Activated CD8-positive, alpha-beta T cell treated with anti-CD3 and anti-CD28 coated beads for 36 hours (primary cell): Measurements from ENCODE around the gene MPP7. TPM values are rescaled to one million over a fixed set of nuclear protein-coding genes. Genes with fewer than 3 reads are reported as not detected.

Source experiments
- ATAC-seq: fragments of 200-7000 bp; cut with Tn5 transposase; one replicate; pipeline ENCODE4 v1.10.0; 2021; ENCODE audit warnings: mild to moderate bottlenecking, moderate library complexity
- CTCF ChIA-PET: fragments of 350-600 bp; sonication (Branson Sonifier 250); formaldehyde crosslinking; loops from one replicate; lab custom pipeline; 2021; ENCODE audit warnings: antibody characterized with exemption; lab: Charles Lee
- POLR2A ChIA-PET: fragments of 350-600 bp; sonication (Branson Sonifier 250); formaldehyde crosslinking; loops from one replicate; lab custom pipeline; 2021; ENCODE audit warnings: antibody characterized with exemption; lab: Charles Lee
- DNase-seq: peaks from one replicate; pipeline ENCODE4 v3.0.0-alpha.2; 2020
- H3K27ac Mint-ChIP-seq: one replicate; pipeline ENCODE4 v1.8.0; 2021; ENCODE audit warnings: mild to moderate bottlenecking, mixed read lengths
- H3K27me3 Mint-ChIP-seq: one replicate; pipeline ENCODE4 v1.8.0; 2021; ENCODE audit warnings: mixed read lengths
- H3K36me3 Mint-ChIP-seq: one replicate; pipeline ENCODE4 v1.8.0; 2021; ENCODE audit warnings: low read depth, mixed read lengths
- H3K4me1 Mint-ChIP-seq: one replicate; pipeline ENCODE4 v1.8.0; 2021; ENCODE audit warnings: low read depth, mixed read lengths
- H3K4me3 Mint-ChIP-seq: one replicate; pipeline ENCODE4 v1.8.0; 2021; ENCODE audit warnings: mild to moderate bottlenecking, moderate library complexity, mixed read lengths
- H3K9me3 Mint-ChIP-seq: one replicate; pipeline ENCODE4 v1.8.0; 2021; ENCODE audit warnings: mixed read lengths
- intact Hi-C: fragments of 100-400 bp; cut with micrococcal nuclease; formaldehyde crosslinking; loops from one replicate; pipeline ENCODE4 v1.10.0; 2022
- total RNA-seq, 2 experiments: library from RNA; stranded (reverse); gene quantifications; one replicate each; pipeline ENCODE4 v1.2.3, GENCODE V29; 2021
- TF ChIP-seq, protein P1 (sequence below): fragments of 200-600 bp; IDR thresholded peaks from one replicate; pipeline ENCODE4 v1.8.0; 2022; ENCODE audit warnings: antibody characterized with exemption, mild to moderate bottlenecking

The MPP7 gene
- total RNA-seq, 2 experiments from 2014 or later, result 12.6 to 14.3 TPM

DNA sequence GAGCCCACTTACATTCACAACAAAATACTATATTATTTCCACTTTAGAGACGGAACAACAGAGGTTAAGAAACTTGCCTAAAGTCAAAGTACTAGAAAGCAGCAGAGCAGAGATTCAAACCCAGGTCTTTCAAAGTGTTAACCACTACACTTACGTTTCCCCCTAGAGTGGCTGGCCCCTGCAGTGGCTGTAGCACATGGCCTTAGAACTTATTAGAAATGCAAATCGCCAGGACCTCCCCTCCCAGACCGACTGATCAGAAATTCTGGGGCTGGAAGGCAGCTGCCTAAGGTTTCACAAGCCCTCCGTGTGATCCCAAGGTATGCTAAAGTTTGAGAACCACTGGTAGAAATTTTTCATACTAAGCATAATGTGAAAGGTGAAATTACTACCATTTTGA lies 8.1 kb downstream of the MPP7 start:
- Mint-ChIP-seq H3K36me3 (no peaks in the 10 kb centered on the region), H3K27me3 (no peaks in the 10 kb centered on the region), H3K27ac (no peak overlapping the region), H3K4me3 (no peak overlapping the region), H3K9me3 (no peaks in the 10 kb centered on the region), H3K4me1 (peaks cover 69% of the 10 kb centered on the region)
- intact Hi-C loops, result no loop called here
- TF ChIP-seq, protein P1, sequence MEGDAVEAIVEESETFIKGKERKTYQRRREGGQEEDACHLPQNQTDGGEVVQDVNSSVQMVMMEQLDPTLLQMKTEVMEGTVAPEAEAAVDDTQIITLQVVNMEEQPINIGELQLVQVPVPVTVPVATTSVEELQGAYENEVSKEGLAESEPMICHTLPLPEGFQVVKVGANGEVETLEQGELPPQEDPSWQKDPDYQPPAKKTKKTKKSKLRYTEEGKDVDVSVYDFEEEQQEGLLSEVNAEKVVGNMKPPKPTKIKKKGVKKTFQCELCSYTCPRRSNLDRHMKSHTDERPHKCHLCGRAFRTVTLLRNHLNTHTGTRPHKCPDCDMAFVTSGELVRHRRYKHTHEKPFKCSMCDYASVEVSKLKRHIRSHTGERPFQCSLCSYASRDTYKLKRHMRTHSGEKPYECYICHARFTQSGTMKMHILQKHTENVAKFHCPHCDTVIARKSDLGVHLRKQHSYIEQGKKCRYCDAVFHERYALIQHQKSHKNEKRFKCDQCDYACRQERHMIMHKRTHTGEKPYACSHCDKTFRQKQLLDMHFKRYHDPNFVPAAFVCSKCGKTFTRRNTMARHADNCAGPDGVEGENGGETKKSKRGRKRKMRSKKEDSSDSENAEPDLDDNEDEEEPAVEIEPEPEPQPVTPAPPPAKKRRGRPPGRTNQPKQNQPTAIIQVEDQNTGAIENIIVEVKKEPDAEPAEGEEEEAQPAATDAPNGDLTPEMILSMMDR, result no peak
- ATAC-seq, result no peak
- no peak for DNase-seq
- ChIA-PET POLR2A (interaction anchor here (0.9 kb wide), 1 partner anchor 11 kb away, joined by 3 read pairs; no protein-coding TSS in a partner anchor), CTCF (interaction anchor here (1.0 to 9.5 kb wide), 8 partner anchors 8 to 99 kb away, joined by 3 to 166 read pairs (median 6); partner anchors contain the start of gene MPP7)

DNA sequence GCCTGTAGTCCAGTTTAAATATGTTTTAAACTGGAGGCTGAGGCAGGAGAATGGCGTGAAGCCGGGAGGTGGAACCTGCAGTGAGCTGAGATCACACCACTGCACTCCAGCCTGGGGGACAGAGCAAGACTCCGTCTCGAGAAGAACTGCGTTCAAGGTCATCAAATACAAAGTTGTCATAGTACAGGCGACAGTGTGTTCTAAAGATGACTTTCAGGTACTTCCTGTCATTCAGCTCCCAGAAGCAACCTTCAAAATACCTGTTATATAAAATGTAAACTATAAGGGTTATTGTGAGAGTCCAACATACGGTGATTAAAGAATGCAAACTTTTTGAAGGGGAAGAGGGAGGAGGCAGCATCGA lies 8.7 kb downstream of the MPP7 start:
- peak; percentile 7 for DNase-seq
- Mint-ChIP-seq H3K27me3 (no peaks in the 10 kb centered on the region), H3K9me3 (no peaks in the 10 kb centered on the region), H3K4me1 (peaks cover 64% of the 10 kb centered on the region), H3K36me3 (no peaks in the 10 kb centered on the region), H3K27ac (peak overlapping the region; percentile 75), H3K4me3 (peak overlapping the region; percentile 19)
- POLR2A ChIA-PET, result interaction anchor here (0.9 kb wide), 1 partner anchor 10 kb away, joined by 3 read pairs; no protein-coding TSS in a partner anchor
- no peak for ATAC-seq
- intact Hi-C loops, result no loop called here
- TF ChIP-seq, protein P1, result no peak
- CTCF ChIA-PET, result interaction anchor here (0.7 to 4.3 kb wide), 6 partner anchors 9 to 100 kb away, joined by 3 to 23 read pairs (median 4); partner anchors contain the start of gene MPP7

DNA sequence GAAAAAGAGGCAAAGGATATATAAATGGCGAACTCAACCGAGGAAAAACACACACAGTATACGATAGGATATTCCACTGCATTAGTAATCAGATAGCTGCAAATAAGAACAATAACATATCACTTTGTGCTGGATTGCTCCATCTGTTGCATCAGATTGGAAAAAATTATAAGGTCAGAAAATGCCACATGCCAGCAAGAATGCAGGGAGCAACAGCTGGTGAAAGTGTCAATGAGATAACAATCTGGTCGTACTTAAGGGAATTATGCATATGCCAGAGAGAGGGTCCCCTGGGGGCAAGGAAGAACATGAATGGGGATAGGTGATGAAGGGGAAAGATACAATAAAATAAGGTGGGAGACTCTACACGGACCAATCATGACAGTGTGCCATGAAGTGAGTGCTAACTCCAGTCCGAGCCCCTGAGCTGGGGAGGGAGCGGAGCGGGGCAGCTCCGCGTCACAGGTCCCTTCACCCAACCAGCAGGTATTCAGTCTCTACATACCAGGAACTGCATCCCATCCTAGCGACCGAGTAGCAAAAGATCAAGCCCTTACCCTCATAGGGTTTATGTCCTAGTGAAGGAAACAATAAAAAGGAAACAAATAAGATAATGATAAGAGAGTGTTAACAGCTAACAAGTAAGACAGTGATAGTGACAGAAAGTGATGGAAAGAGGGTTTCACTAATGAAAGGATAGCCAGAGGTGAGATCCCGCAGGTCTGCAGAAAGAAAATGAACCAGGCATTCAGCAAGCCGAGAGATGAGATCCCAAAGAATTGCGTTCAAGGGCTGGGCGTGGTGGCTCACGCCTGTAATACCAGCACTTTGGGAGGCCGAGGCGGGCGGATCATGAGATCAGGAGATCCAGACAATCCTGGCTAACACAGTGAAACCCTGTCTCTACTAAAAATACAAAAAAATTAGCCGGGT lies 9.4 kb downstream of the MPP7 start:
- ChIA-PET CTCF (interaction anchor here (0.6 to 4.3 kb wide), 9 partner anchors 8 to 100 kb away, joined by 3 to 23 read pairs (median 4); partner anchors contain the start of gene MPP7), POLR2A (interaction anchor here (0.7 to 0.9 kb wide), 3 partner anchors 10 to 88 kb away, joined by 3 read pairs; no protein-coding TSS in a partner anchor)
- TF ChIP-seq, protein P1, result no peak
- H3K36me3 Mint-ChIP-seq, result no peaks in the 10 kb centered on the region
- H3K9me3 Mint-ChIP-seq, result no peaks in the 10 kb centered on the region
- H3K27ac Mint-ChIP-seq, result peak overlapping the region; percentile 75
- H3K4me3 Mint-ChIP-seq, result peak overlapping the region; percentile 19
- DNase-seq (no peak), ATAC-seq (no peak)
- H3K4me1 Mint-ChIP-seq, result peaks cover 59% of the 10 kb centered on the region
- no peaks in the 10 kb centered on the region for H3K27me3 Mint-ChIP-seq
- intact Hi-C loops, result no loop called here

DNA sequence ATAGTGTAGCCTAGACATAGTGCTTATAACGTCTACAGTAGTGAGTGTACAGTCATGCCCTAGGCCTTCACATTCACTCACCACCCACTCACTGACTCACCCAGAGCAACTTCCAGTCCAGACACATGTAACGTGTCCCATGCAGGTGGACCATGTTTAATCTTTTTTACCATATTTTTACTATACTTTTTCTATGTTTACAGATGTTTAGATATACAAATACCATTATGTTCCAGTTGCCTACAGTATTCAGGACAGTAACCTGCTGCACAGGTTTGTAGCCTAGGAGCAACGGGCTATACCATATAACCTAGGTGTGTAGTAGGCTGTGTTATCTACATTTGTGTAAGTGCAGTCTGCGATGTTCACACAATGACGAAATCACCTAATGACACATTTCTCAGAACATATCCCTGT lies 11.0 kb downstream of the MPP7 start:
- peaks cover 56% of the 10 kb centered on the region for H3K4me1 Mint-ChIP-seq
- ChIA-PET CTCF (interaction anchor here (0.6 to 4.3 kb wide), 5 partner anchors 10 to 101 kb away, joined by 3 to 23 read pairs (median 3); partner anchors contain the start of gene MPP7), POLR2A (no interaction called here)
- TF ChIP-seq, protein P1, result no peak
- H3K27me3 Mint-ChIP-seq, result no peaks in the 10 kb centered on the region
- H3K9me3 Mint-ChIP-seq, result no peaks in the 10 kb centered on the region
- H3K36me3 Mint-ChIP-seq, result no peaks in the 10 kb centered on the region
- intact Hi-C loops, result no loop called here
- H3K4me3 Mint-ChIP-seq, result no peak overlapping the region
- peak overlapping the region; percentile 75 for H3K27ac Mint-ChIP-seq
- ATAC-seq, result peak; percentile 99
- peak; percentile 82 for DNase-seq
